COLO668 (cell line): ENCODE results near the gene ZFPL1.

ENCODE experiments used
- DNase-seq: peaks from one replicate; lab custom pipeline; 2025; ENCODE audit not compliant: unreplicated experiment; lab: John Stamatoyannopoulos, UW

The ZFPL1 gene

DNA sequence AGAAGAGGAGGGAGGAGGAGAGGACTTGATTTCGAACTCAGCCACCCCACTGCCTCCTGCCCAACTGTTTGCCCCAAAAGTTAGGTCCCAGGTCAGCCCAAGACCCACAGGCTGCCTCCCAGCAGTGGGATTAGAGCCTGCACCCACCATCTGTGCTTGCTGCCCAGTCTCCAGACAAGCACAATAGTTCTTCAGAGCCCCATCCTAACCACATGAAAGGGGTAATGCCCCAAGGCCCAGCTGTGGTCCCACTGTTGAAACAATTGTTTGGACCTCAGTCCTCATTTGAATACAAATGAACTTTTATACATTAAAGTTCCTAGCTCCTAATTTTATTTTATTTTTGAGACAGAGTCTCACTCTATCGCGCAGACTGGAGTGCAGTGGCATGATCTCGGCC lies 6.6 kb downstream of the ZFPL1 start:
- DNase-seq = no peak

DNA sequence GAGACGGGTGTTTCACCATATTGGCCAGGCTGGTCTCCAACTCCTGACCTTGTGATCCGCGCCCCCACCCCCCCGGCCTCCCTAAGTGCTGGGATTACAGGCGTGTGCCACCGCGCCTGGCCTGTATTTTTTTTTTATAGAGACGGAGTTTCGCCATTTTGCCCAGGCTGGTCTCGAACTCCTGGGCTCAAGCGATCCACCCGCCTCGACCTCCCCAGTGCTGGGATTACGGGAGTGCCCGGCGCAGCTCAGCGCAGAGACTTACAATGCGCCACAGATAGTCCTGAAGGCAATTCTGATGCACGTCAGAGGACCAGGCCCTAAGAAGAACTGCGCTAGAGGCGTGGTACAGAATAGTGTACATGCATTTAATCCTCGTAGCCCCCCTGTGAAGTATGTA lies 11.4 kb downstream of the ZFPL1 start:
- DNase-seq = no peak

- DNase-seq = peak; percentile 93
Observed at GRCh38 chr11:65095974-65096806, 12.2 kb downstream of the ZFPL1 start, which contains the start of gene VPS51. VPS51 (plus strand) TSS chr11:65096214; CDS start chr11:65096251, 37 bp downstream.

GRCh38 chr11:65096926-65097325 lies 12.9 kb downstream of the ZFPL1 start:
- DNase-seq = no peak

GRCh38 chr11:65100674-65101350 lies 16.8 kb downstream of the ZFPL1 start:
- DNase-seq = no peak

- no peak for DNase-seq
Observed at GRCh38 chr11:65102142-65103095, 18.4 kb downstream of the ZFPL1 start.

DNA sequence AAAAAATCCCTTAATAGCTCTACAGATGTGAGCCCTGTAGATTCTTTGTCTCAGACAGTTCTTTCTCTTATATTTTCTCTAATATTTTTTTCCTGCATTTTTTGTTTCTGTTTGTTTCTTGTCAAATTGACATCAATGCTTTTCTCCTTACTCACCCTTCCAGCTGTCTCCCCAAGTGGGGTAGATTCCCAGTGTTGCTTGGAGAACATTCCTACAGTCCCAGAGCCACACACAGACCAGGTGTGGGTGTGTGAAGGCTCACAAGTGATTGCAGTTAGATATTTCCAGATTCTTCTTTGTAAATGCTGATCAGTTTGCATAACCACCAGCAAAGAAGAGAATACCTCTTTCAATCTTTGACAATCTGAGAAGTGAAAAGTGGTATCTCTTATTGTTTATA lies 19.5 kb downstream of the ZFPL1 start:
- DNase-seq = no peak

DNA sequence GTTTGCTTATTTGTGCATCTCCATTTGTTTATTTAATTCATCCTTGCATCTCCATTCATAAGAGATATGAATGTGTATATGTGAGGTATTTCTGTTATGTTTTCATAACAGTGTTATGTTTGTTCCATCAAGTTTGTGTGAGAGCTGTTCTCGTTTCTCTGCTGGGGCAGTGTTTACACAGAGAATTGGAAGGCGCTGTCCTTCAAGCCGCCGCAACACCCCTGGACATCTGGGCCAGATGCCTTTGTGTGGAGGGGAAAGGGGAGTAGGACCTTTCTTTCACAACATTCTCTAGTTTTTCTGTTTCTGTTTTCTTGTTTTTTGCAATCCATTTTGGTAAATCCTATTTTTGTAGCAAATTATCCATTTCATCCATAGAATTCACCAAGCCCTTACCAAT lies 20.6 kb downstream of the ZFPL1 start:
- no peak for DNase-seq

DNA sequence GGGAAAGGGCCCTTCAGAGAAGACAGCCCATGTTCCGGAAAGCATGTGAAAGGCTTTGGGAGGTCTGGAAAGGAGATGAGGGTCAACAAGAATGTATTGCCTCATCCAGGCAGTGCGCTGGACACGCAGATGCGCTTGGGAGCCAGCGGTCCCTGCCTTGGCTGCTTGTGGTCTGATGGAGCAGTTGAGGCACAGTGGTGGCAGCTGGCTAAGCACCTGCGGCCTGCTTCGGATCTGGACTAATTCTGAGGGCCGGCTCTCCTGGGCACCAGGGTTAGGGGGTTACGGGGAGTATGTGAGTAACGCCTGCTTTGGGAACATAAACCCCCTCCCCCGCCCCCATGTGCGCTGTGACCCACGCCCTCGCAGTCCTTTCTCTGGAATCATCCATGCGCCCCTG lies 23.1 kb downstream of the ZFPL1 start:
- DNase-seq = no peak

DNA sequence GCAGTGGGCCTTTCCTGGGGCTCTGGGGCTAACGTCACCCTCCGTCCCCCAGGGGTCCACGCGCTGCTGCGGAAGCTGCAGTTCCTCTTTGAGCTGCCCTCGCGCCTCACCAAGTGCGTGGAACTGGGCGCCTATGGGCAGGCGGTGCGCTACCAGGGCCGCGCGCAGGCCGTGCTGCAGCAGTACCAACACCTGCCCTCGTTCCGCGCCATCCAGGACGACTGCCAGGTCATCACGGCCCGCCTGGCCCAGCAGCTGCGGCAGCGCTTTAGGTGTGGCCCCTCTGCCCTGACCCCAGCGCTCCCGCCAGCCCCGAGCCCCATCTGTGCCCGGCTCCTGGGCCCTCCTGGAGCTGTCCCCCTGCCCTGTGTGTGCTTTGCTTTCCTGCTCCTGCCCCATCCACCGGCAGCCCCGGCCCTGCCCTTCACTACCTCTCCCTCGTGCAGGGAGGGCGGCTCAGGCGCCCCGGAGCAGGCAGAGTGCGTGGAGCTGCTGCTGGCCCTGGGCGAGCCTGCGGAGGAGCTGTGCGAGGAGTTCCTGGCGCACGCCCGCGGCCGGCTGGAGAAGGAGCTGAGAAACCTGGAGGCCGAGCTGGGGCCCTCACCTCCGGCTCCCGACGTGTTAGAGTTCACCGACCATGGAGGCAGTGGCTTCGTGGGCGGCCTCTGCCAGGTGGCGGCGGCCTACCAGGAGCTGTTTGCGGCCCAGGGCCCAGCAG lies 23.9 kb downstream of the ZFPL1 start:
- no peak for DNase-seq

DNA sequence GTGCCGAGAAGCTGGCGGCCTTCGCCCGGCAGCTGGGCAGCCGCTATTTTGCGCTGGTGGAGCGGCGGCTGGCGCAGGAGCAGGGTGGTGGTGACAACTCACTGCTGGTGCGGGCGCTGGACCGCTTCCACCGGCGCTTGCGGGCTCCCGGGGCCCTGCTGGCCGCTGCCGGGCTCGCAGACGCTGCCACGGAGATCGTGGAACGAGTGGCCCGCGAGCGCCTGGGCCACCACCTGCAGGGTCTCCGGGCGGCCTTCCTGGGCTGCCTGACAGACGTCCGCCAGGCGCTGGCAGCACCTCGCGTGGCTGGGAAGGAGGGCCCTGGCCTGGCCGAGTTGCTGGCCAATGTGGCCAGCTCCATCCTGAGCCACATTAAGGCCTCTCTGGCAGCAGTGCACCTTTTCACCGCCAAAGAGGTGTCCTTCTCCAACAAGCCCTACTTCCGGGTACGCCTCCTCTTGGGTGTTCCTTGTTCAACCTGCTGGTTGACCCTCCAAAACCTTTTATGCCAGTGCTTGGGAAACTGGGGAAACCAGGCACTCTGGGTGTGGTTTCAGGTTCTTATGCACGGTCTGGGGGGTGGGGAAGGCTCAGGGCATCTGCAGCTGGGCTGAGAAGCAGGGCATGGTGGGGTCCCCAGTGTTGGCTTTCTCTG lies 24.6 kb downstream of the ZFPL1 start:
- DNase-seq = no peak

- DNase-seq = no peak
Observed at GRCh38 chr11:65109231-65110198, 25.5 kb downstream of the ZFPL1 start.

GRCh38 chr11:65110354-65110861 lies 26.4 kb downstream of the ZFPL1 start:
- DNase-seq = peak; percentile 86

DNA sequence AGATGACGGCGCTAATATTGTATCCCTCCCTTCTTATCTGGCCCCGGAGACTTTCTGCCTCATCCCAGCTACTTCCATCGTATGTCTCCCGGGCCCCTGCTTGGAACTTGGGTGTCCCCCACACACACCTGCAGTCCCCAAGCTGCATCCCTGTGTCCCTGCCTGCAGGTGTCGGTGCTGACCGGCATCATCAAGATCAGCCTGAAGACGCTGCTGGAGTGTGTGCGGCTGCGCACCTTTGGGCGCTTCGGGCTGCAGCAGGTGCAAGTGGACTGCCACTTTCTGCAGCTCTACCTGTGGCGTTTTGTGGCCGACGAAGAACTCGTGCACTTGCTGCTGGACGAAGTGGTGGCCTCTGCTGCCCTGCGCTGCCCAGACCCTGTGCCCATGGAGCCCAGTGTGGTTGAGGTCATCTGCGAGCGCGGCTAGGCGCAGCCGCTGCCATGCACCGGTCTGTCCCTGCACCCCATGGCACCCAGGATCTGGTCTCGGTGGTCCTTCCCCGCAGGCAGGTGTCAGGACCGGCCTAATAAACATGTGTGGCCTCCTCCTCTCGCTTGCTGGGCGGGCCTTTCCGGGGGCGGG lies 27.2 kb downstream of the ZFPL1 start:
- DNase-seq = no peak

DNA sequence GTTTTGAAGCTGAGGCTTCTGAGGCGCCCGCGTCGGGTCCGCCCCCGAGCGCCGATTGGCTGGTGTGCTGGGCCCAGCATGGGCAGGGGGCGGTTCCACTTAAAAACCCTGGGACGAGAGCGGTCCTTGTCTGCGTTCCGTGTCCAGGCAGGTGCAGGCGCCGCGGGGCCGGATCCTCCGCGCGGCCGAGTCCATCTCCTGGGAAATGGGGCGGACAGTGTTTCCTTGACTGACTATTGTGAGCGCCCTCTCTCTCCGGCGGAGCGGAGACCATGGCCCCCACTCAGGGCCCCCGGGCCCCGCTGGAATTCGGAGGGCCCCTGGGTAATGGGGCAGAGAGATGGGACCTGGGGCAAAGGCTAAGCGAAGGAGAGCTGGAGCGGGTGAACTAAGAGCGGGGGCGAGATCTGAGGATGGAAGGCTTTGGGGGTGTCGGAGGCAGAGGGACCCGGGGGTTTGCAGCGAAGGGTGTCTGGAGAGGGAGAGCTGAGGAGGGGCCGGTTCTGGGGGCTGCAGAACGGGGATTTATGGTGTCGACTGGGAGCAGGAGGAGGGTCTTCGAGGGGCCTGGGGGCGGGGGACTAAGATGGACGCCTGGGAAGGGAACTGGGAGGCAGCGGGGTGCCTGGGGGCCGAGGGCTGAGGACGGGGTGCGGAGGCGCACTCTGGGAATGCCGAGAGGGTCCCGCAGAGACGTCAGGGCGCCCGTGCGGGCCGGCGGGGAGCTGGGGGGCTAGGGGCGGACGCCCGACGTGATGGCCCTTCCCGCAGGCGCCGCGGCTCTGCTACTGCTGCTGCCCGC lies 27.9 kb downstream of the ZFPL1 start, which contains the start of gene TM7SF2:
Gene TM7SF2, plus strand, starts transcription at position 129 of the 802 bp plus-strand sequence. Its CDS starts 144 bp downstream, at position 273.
- peak; percentile 98 for DNase-seq

DNA sequence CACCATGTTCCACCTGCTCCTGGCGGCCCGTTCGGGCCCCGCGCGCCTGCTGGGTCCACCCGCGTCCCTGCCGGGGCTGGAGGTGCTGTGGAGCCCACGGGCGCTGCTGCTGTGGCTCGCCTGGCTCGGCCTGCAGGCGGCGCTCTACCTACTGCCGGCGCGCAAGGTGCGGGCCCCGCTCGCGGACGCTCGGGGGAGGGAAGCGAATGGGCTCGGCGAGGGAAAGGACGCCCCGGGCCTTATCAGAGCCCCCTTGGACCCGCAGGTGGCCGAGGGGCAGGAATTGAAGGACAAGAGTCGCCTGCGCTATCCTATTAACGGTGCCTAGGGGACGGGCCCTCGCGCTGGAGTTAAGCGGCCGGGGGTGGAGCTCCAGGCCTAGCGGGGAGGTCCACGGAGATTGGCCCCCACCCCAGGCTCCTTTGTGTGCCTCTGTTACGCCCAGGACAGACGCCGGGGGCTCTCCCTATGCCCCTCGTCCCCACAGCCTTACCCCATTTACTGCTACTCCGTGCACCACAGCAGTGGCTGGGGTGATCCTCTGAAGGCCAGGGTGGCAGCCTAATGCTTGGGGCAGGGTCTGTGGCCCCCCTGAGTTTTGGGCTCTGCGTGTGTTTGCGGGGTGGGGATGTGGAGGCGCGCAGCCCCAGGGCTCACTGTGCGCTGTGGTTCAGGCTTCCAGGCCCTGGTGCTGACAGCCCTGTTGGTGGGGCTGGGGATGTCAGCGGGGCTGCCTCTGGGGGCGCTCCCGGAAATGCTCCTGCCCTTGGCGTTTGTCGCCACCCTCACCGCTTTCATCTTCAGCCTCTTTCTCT lies 28.7 kb downstream of the ZFPL1 start:
- DNase-seq = peak; percentile 80

DNA sequence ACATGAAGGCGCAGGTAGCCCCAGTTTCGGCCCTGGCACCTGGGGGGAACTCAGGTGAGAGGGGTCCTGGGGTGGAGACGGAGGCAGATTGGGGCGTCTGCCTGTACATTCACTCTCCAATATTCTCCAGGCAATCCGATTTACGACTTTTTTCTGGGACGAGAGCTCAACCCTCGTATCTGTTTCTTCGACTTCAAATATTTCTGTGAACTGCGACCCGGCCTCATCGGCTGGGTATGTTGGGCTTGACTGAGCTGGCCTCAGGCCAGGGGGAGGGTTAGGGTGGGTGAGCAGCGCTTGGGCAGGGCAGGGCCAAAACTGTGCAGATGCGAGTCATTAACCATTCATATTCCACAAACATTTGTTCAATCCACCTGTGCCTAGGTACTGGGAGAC lies 29.3 kb downstream of the ZFPL1 start:
- peak; percentile 30 for DNase-seq
